ENCODE measurements around the gene LYSMD3. TPM values are rescaled to one million over a fixed set of nuclear protein-coding genes. Genes with fewer than 3 reads are reported as not detected.

Gene LYSMD3
- total and polyA plus RNA-seq, 12 donors: 3.4 to 38.6 (median 14.5) TPM

- intact Hi-C loops (cut with DNase I): no loop called here
- DNase-seq: no peak
- no peaks in the 10 kb centered on the region for H3K27me3 ChIP-seq
- no peaks in the 10 kb centered on the region for H3K9me3 ChIP-seq (replicated peaks in 1 of 3)
- no peak overlapping the region for H3K4me3 ChIP-seq
- H3K27ac ChIP-seq: no peak overlapping the region
- no peaks in the 10 kb centered on the region for H3K4me1 ChIP-seq (replicated peaks in 1 of 2)
- 89 to 95% (median 91%) methylated on average over 7 of the region's 7 CpGs for WGBS, 4 donors
- TF ChIP-seq CTCF (IDR thresholded peaks at IDR 0.05) (no peak), POLR2A (IDR thresholded peaks at IDR 0.05) (no peak)
- H3K36me3 ChIP-seq (replicated peaks in 1 of 2): peaks cover 0 to 19% of the 10 kb centered on the region in 2 donors
Measured at GRCh38 chr5:90519081-90519480, 10.3 kb downstream of the LYSMD3 start.

- DNase-seq: no peak
- no peak overlapping the region for H3K27ac ChIP-seq
- H3K9me3 ChIP-seq (replicated peaks in 1 of 3): no peaks in the 10 kb centered on the region
- no peaks in the 10 kb centered on the region for H3K27me3 ChIP-seq
- TF ChIP-seq CTCF (IDR thresholded peaks at IDR 0.05) (no peak), POLR2A (IDR thresholded peaks at IDR 0.05) (no peak)
- H3K4me3 ChIP-seq: no peak overlapping the region
- intact Hi-C loops (cut with DNase I): no loop called here
- no peaks in the 10 kb centered on the region for H3K4me1 ChIP-seq (replicated peaks in 1 of 2)
- peaks cover 0 to 16% of the 10 kb centered on the region in 2 donors for H3K36me3 ChIP-seq (replicated peaks in 1 of 2)
Measured at GRCh38 chr5:90518661-90519060, 10.7 kb downstream of the LYSMD3 start.

GRCh38 chr5:90514520-90514919, 14.9 kb downstream of the LYSMD3 start:
- 75 to 87% (median 81%) methylated on average over 3 of the region's 3 CpGs for WGBS, 4 donors
- H3K36me3 ChIP-seq (replicated peaks in 1 of 2): peaks cover 0 to 4% of the 10 kb centered on the region in 2 donors
- H3K4me3 ChIP-seq: no peak overlapping the region
- intact Hi-C loops (cut with DNase I): no loop called here
- no peak for TF ChIP-seq POLR2A (IDR thresholded peaks at IDR 0.05)
- no peak for TF ChIP-seq CTCF (IDR thresholded peaks at IDR 0.05)
- H3K4me1 ChIP-seq (replicated peaks in 1 of 2): no peaks in the 10 kb centered on the region
- H3K27ac ChIP-seq: no peak overlapping the region
- no peak for DNase-seq
- no peaks in the 10 kb centered on the region for H3K27me3 ChIP-seq
- H3K9me3 ChIP-seq (replicated peaks in 1 of 3): no peaks in the 10 kb centered on the region

- no peak for DNase-seq
- Histone ChIP-seq H3K27ac (no peak overlapping the region), H3K9me3 (replicated peaks in 1 of 3) (no peaks in the 10 kb centered on the region), H3K36me3 (replicated peaks in 1 of 2) (no peaks in the 10 kb centered on the region), H3K27me3 (no peaks in the 10 kb centered on the region), H3K4me1 (replicated peaks in 1 of 2) (no peaks in the 10 kb centered on the region), H3K4me3 (no peak overlapping the region)
- intact Hi-C loops (cut with DNase I): no loop called here
- TF ChIP-seq CTCF (IDR thresholded peaks at IDR 0.05) (no peak), POLR2A (IDR thresholded peaks at IDR 0.05) (no peak)
- WGBS, 4 donors: 89 to 95% (median 91%) methylated on average over 1 of the region's 1 CpG
Measured at GRCh38 chr5:90510438-90510837, 18.9 kb downstream of the LYSMD3 start.
